ENCODE measurements around the gene ITPRID1. TPM values are rescaled to one million over a fixed set of nuclear protein-coding genes. Genes with fewer than 3 reads are reported as not detected.

Gene ITPRID1
- total RNA-seq, 1 experiment from 2014 or later: not detected

DNA sequence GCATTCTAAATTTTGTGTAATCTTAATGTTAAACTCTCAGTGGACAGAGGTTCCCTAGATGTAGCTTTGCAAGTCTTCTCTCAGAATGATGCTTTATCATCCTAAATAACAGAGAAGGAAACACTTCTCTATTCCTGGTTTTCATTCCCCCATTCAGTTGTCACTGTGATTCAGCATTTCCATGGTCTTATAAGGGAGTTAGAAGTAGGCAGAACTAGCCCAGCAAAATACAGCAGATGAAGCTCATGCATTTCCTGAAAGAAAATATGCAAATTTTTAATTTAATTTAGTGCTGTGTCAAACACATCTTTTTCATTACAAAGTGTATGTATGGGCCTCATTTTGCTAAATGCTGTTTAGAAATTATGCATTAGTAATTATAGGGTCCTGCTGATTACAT lies 70.1 kb downstream of the ITPRID1 start:
- intact Hi-C loops (cut with micrococcal nuclease; ENCODE audit: unreplicated experiment): no loop called here
- POLR2A ChIA-PET (ENCODE audit: unreplicated experiment): no interaction called here
- DNase-seq: no peak
- Histone ChIP-seq H3K27ac (no peak overlapping the region), H3K9me2 (ENCODE audit: insufficient read depth) (no peaks in the 10 kb centered on the region), H4K20me1 (ENCODE audit: insufficient read depth) (no peaks in the 10 kb centered on the region), H3K9me3 (ENCODE audit: insufficient read depth, low read depth) (no peaks in the 10 kb centered on the region), H3K36me3 (ENCODE audit: low read depth) (no peaks in the 10 kb centered on the region), H3K4me1 (replicated peaks; ENCODE audit: insufficient read depth) (no peaks in the 10 kb centered on the region), H3F3A (ENCODE audit: insufficient read depth, low read depth) (no peaks in the 10 kb centered on the region; the same call in 1 of the 2 replicates), H2AFZ (no peak overlapping the region), H3K4me3 (no peak overlapping the region), H3K79me2 (ENCODE audit: low read depth) (no peaks in the 10 kb centered on the region), H3K27me3 (ENCODE audit: insufficient read depth, low read depth) (peaks cover 13% of the 10 kb centered on the region; the same call in 1 of the 2 replicates), H3K4me2 (no peak overlapping the region)
- BruUV-seq (replicated peaks): no TSS peak
- CTCF ChIA-PET: no interaction called here
- TF ChIP-seq EZH2 (IDR thresholded peaks at IDR 0.05; ENCODE audit: low read depth): no peak
- TF ChIP-seq, protein P1, sequence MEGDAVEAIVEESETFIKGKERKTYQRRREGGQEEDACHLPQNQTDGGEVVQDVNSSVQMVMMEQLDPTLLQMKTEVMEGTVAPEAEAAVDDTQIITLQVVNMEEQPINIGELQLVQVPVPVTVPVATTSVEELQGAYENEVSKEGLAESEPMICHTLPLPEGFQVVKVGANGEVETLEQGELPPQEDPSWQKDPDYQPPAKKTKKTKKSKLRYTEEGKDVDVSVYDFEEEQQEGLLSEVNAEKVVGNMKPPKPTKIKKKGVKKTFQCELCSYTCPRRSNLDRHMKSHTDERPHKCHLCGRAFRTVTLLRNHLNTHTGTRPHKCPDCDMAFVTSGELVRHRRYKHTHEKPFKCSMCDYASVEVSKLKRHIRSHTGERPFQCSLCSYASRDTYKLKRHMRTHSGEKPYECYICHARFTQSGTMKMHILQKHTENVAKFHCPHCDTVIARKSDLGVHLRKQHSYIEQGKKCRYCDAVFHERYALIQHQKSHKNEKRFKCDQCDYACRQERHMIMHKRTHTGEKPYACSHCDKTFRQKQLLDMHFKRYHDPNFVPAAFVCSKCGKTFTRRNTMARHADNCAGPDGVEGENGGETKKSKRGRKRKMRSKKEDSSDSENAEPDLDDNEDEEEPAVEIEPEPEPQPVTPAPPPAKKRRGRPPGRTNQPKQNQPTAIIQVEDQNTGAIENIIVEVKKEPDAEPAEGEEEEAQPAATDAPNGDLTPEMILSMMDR (conservative IDR thresholded peaks at IDR 0.05): no peak

DNA sequence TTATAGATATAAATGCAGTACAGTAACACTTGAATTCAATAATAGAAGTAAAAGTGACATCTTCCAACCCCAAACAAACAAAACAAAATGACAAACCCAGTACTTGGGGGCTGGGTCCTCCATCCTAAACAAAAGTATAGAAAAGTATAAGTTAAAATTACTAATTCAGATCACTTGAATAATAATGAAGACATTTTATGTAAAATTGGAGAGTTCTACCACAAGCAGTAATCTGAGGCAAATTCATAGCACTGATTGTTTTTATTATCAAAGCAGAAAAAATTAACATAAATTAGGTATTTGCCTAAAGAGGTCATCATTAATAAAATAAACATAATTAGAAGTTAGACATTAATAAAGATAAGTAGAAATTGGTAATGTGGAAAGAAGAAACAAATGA lies 81.5 kb downstream of the ITPRID1 start:
- no peak overlapping the region for H3K4me2 ChIP-seq
- H3K27me3 ChIP-seq (ENCODE audit: insufficient read depth, low read depth): 0 out of 2 replicates have a peak, but pooled peaks cover 12% of the 10 kb centered on the region
- TF ChIP-seq, protein P1 (conservative IDR thresholded peaks at IDR 0.05): no peak
- no peak for TF ChIP-seq EZH2 (IDR thresholded peaks at IDR 0.05; ENCODE audit: low read depth)
- POLR2A ChIA-PET (ENCODE audit: unreplicated experiment): no interaction called here
- CTCF ChIA-PET: no interaction called here
- no peak overlapping the region for H3K4me3 ChIP-seq
- no peaks in the 10 kb centered on the region for H3K36me3 ChIP-seq (ENCODE audit: low read depth)
- no peaks in the 10 kb centered on the region for H3F3A ChIP-seq (ENCODE audit: insufficient read depth, low read depth)
- H3K9me3 ChIP-seq (ENCODE audit: insufficient read depth, low read depth): no peaks in the 10 kb centered on the region
- no peak overlapping the region for H2AFZ ChIP-seq
- no peak overlapping the region for H3K27ac ChIP-seq
- intact Hi-C loops (cut with micrococcal nuclease; ENCODE audit: unreplicated experiment): no loop called here
- H3K4me1 ChIP-seq (replicated peaks; ENCODE audit: insufficient read depth): no peaks in the 10 kb centered on the region
- no peaks in the 10 kb centered on the region; the same call in 1 of the 2 replicates for H3K9me2 ChIP-seq (ENCODE audit: insufficient read depth)
- DNase-seq: no peak
- no TSS peak for BruUV-seq (replicated peaks)
- no peaks in the 10 kb centered on the region for H4K20me1 ChIP-seq (ENCODE audit: insufficient read depth)
- no peaks in the 10 kb centered on the region for H3K79me2 ChIP-seq (ENCODE audit: low read depth)

DNA sequence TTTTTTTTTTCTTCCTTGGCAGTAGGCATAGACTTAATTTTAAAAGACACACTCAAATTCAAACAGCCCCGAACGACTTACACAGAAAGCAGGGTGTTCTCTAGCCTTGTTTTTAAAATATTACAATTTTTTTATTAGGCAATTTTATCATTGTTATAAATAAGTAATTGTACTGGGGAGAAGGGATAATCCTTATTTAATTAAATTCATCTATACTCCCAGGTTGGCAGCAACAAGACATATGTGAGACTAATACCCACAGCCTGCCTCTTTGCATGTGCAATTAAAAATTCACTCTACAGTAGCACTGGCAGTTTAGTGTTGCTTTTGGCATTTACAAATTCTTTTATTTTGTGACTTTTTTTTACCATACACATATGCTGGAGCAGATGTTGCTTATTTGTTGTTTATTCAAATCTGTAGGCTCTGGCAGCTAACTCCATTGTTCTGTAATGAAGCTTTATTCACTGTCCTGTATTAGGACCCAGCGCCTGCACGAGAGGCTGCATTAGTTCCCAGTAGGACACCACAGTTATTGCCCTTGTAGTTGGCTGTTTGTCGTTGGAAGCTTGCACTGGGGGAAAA lies 88.2 kb downstream of the ITPRID1 start:
- no peaks in the 10 kb centered on the region for H3K9me2 ChIP-seq (ENCODE audit: insufficient read depth)
- intact Hi-C loops (cut with micrococcal nuclease; ENCODE audit: unreplicated experiment): no loop called here
- no peak overlapping the region for H2AFZ ChIP-seq
- no peak for TF ChIP-seq EZH2 (IDR thresholded peaks at IDR 0.05; ENCODE audit: low read depth)
- TF ChIP-seq, protein P1 (conservative IDR thresholded peaks at IDR 0.05): no peak
- H3K4me1 ChIP-seq (replicated peaks; ENCODE audit: insufficient read depth): no peaks in the 10 kb centered on the region
- POLR2A ChIA-PET (ENCODE audit: unreplicated experiment): no interaction called here
- CTCF ChIA-PET: no interaction called here
- no peaks in the 10 kb centered on the region for H4K20me1 ChIP-seq (ENCODE audit: insufficient read depth)
- no peaks in the 10 kb centered on the region for H3K79me2 ChIP-seq (ENCODE audit: low read depth)
- BruUV-seq (replicated peaks): no TSS peak
- no peaks in the 10 kb centered on the region for H3K36me3 ChIP-seq (ENCODE audit: low read depth)
- DNase-seq: no peak
- no peak overlapping the region for H3K27ac ChIP-seq
- no peaks in the 10 kb centered on the region for H3K9me3 ChIP-seq (ENCODE audit: insufficient read depth, low read depth)
- no peaks in the 10 kb centered on the region for H3F3A ChIP-seq (ENCODE audit: insufficient read depth, low read depth)
- H3K27me3 ChIP-seq (ENCODE audit: insufficient read depth, low read depth): peaks cover 36% of the 10 kb centered on the region
- no peak overlapping the region for H3K4me3 ChIP-seq
- H3K4me2 ChIP-seq: no peak overlapping the region
